Vagina (tissue), 2 donors: ENCODE measurements around the gene CAST. TPM values are rescaled to one million over a fixed set of nuclear protein-coding genes. Genes with fewer than 3 reads are reported as not detected.

ENCODE experiments used
- DNase-seq, 2 donors: peaks; one replicate each; pipeline ENCODE4 v3.0.0-alpha.2; 2017; ENCODE audit errors: extremely low spot score in 2 of 2
- H3K27ac ChIP-seq: fragments of 200-600 bp; sonication (generic); one replicate; pipeline ENCODE4 v1.5.1; 2019
- H3K27me3 ChIP-seq: fragments of 200-600 bp; sonication (generic); one replicate; pipeline ENCODE4 v1.5.1; 2019
- H3K36me3 ChIP-seq, 2 donors: fragments of 200-600 bp; sonication (generic); one replicate each; pipeline ENCODE4 v1.5.1; 2017 to 2019
- H3K4me1 ChIP-seq: fragments of 200-600 bp; sonication (generic); one replicate; pipeline ENCODE4 v1.5.1; 2019
- H3K4me3 ChIP-seq, 2 donors: fragments of 200-600 bp; sonication (generic); 1 replicate in 1 of 2; 2 replicates in 1 of 2; pipeline ENCODE4 v1.5.1; 2016 to 2019
- H3K9me3 ChIP-seq: fragments of 200-600 bp; sonication (generic); one replicate; pipeline ENCODE4 v1.5.1; 2019
- CTCF ChIP-seq, 3 experiments: fragments of 450-650 bp in 2 of 3; fragments of 200-600 bp in 1 of 3; sonication (generic) in 1 of 3; IDR thresholded peaks; one replicate each; pipeline ENCODE4 v1.5.1; 2017 to 2019; ENCODE audit warnings: antibody characterized with exemption in 3 of 3, mild to moderate bottlenecking in 2 of 3, moderate library complexity in 2 of 3
- POLR2A ChIP-seq, 2 donors: fragments of 450-650 bp; IDR thresholded peaks; one replicate each; pipeline ENCODE4 v1.6.1; 2017; ENCODE audit warnings: antibody characterized with exemption in 2 of 2, mild to moderate bottlenecking in 2 of 2, moderate library complexity in 2 of 2
- POLR2AphosphoS5 ChIP-seq, 2 donors: sonication (generic); formaldehyde crosslinking; IDR thresholded peaks; one replicate each; pipeline ENCODE4 v1.9.0; 2017; ENCODE audit warnings: antibody characterized with exemption in 2 of 2, mild to moderate bottlenecking in 2 of 2, low read depth in 1 of 2; ENCODE audit not compliant: insufficient read depth in 1 of 2
- intact Hi-C: fragments of 100-400 bp; cut with DNase I; formaldehyde crosslinking; loops from one replicate; pipeline ENCODE4 v1.15.1; 2023
- total RNA-seq: library from RNA; depleted of rRNA; stranded (reverse); fragments of >200 nt; gene quantifications from one replicate; pipeline ENCODE4 v1.2.3, GENCODE V29; 2016

Gene CAST
- total RNA-seq, 1 donor from 2014 or later = 309 TPM

- no peaks in the 10 kb centered on the region for H3K36me3 ChIP-seq
- intact Hi-C loops = no loop called here
- H3K27ac ChIP-seq = no peak overlapping the region
- peaks cover 9% of the 10 kb centered on the region for H3K4me1 ChIP-seq
- H3K4me3 ChIP-seq = no peak overlapping the region
- no peaks in the 10 kb centered on the region for H3K9me3 ChIP-seq
- TF ChIP-seq POLR2A (IDR thresholded peaks at IDR 0.05) = no peak
- peak in 1 of 2 donors; percentile 43 for TF ChIP-seq POLR2AphosphoS5 (IDR thresholded peaks at IDR 0.05; ENCODE audit: insufficient read depth in 1 of 2, low read depth in 1 of 2)
- DNase-seq = no peak
- H3K27me3 ChIP-seq = no peaks in the 10 kb centered on the region
These were observed 12.3 kb upstream of the CAST start for GRCh38 chr5:96649681-96650540.

GRCh38 chr5:96651047-96651446, 11.1 kb upstream of the CAST start:
- no peak for DNase-seq
- TF ChIP-seq POLR2AphosphoS5 (IDR thresholded peaks at IDR 0.05; ENCODE audit: insufficient read depth in 1 of 2, low read depth in 1 of 2) = no peak
- TF ChIP-seq POLR2A (IDR thresholded peaks at IDR 0.05) = no peak
- TF ChIP-seq CTCF (IDR thresholded peaks at IDR 0.05) = no peak
- no peaks in the 10 kb centered on the region for H3K27me3 ChIP-seq

GRCh38 chr5:96651948-96652753, 10.0 kb upstream of the CAST start:
- no peak for TF ChIP-seq POLR2AphosphoS5 (IDR thresholded peaks at IDR 0.05; ENCODE audit: insufficient read depth in 1 of 2, low read depth in 1 of 2)
- no peak for TF ChIP-seq POLR2A (IDR thresholded peaks at IDR 0.05)
- TF ChIP-seq CTCF (IDR thresholded peaks at IDR 0.05) = no peak
- Histone ChIP-seq H3K27me3 (no peaks in the 10 kb centered on the region), H3K4me3 (no peak overlapping the region), H3K4me1 (peaks cover 23% of the 10 kb centered on the region), H3K36me3 (no peaks in the 10 kb centered on the region), H3K9me3 (no peaks in the 10 kb centered on the region), H3K27ac (no peak overlapping the region)
- intact Hi-C loops = no loop called here
- no peak for DNase-seq

More at GRCh38 chr5:96651047-96651446, 11.1 kb upstream of the CAST start:
- no peak overlapping the region for H3K27ac ChIP-seq
- no peaks in the 10 kb centered on the region for H3K9me3 ChIP-seq
- H3K36me3 ChIP-seq = no peaks in the 10 kb centered on the region
- H3K4me1 ChIP-seq = peaks cover 14% of the 10 kb centered on the region
- no peak overlapping the region for H3K4me3 ChIP-seq
- intact Hi-C loops = no loop called here

GRCh38 chr5:96652769-96653454, 9.3 kb upstream of the CAST start:
- no peak for DNase-seq
- Histone ChIP-seq H3K4me1 (peaks cover 28% of the 10 kb centered on the region), H3K36me3 (no peaks in the 10 kb centered on the region), H3K27me3 (no peaks in the 10 kb centered on the region), H3K4me3 (no peak overlapping the region), H3K9me3 (no peaks in the 10 kb centered on the region), H3K27ac (no peak overlapping the region)
- TF ChIP-seq POLR2A (IDR thresholded peaks at IDR 0.05) = no peak
- no peak for TF ChIP-seq POLR2AphosphoS5 (IDR thresholded peaks at IDR 0.05; ENCODE audit: insufficient read depth in 1 of 2, low read depth in 1 of 2)
- no peak for TF ChIP-seq CTCF (IDR thresholded peaks at IDR 0.05)
- intact Hi-C loops = no loop called here

- H3K9me3 ChIP-seq = no peaks in the 10 kb centered on the region
- intact Hi-C loops = no loop called here
- no peak overlapping the region for H3K27ac ChIP-seq
These were observed 8.0 kb upstream of the CAST start for GRCh38 chr5:96654209-96654608.

More at GRCh38 chr5:96654209-96654608, 8.0 kb upstream of the CAST start:
- TF ChIP-seq POLR2A (IDR thresholded peaks at IDR 0.05) (no peak), CTCF (IDR thresholded peaks at IDR 0.05) (no peak), POLR2AphosphoS5 (IDR thresholded peaks at IDR 0.05; ENCODE audit: insufficient read depth in 1 of 2, low read depth in 1 of 2) (no peak)
- Histone ChIP-seq H3K4me1 (peaks cover 23% of the 10 kb centered on the region), H3K27me3 (no peaks in the 10 kb centered on the region), H3K4me3 (no peak overlapping the region), H3K36me3 (no peaks in the 10 kb centered on the region)
- no peak for DNase-seq
